ENCODE results near the gene FOXK2. TPM values are rescaled to one million over a fixed set of nuclear protein-coding genes. Genes with fewer than 3 reads are reported as not detected.
A peak's percentile ranks its signal among the peaks of the same experiment; 100 is the strongest.

FOXK2 gene
- total and polyA plus RNA-seq, 7 experiments from 2014 or later, result 4.2 to 67.1 (median 42.3) TPM

GRCh38 chr17:82636626-82637598, 117.4 kb downstream of the FOXK2 start:
- peaks cover 12 to 37% (median 24%) of the 10 kb centered on the region in 5 donors for H3K36me3 Mint-ChIP-seq
- Histone ChIP-seq H3K9me3 (ENCODE audit: control insufficient read depth in 2 of 3, low read length in 3 of 3) (no peaks in the 10 kb centered on the region), H3K27ac (ENCODE audit: low read depth, low read length) (no peak overlapping the region), H3K27me3 (ENCODE audit: control insufficient read depth in 2 of 2, insufficient read depth in 2 of 2, low read length in 2 of 2) (no peaks in the 10 kb centered on the region), H3K4me3 (ENCODE audit: low read length) (no peak overlapping the region), H3K4me1 (ENCODE audit: control insufficient read depth in 2 of 2, insufficient read depth in 2 of 2, low read length in 2 of 2) (peaks cover 0 to 4% of the 10 kb centered on the region in 2 donors), H3K36me3 (ENCODE audit: control insufficient read depth in 2 of 3, insufficient read depth in 3 of 3, low read length in 3 of 3) (peaks cover 0 to 57% (median under 1%) of the 10 kb centered on the region in 3 experiments)
- no peak for DNase-seq
- intact Hi-C loops (cut with micrococcal nuclease), result no loop called here
- H3K4me1 Mint-ChIP-seq, result peaks cover 25 to 59% (median 48%) of the 10 kb centered on the region in 7 donors
- peak overlapping the region in 4 of 10 donors; percentile 2 to 48 (median 26) for H3K4me3 Mint-ChIP-seq
- ATAC-seq, result no peak
- ChIA-PET CTCF (no interaction called here), POLR2A (no interaction called here)
- H3K27me3 Mint-ChIP-seq, result no peaks in the 10 kb centered on the region
- peaks cover 0 to 11% (median 0%) of the 10 kb centered on the region in 11 donors for H3K9me3 Mint-ChIP-seq
- peak overlapping the region in 5 of 9 donors; percentile 10 to 89 (median 54) for H3K27ac Mint-ChIP-seq

GRCh38 chr17:82638183-82638773, 118.7 kb downstream of the FOXK2 start:
- H3K27ac ChIP-seq (ENCODE audit: low read depth, low read length), result no peak overlapping the region

GRCh38 chr17:82639628-82640027, 120.1 kb downstream of the FOXK2 start:
- Mint-ChIP-seq H3K36me3 (peaks cover 12 to 51% (median 36%) of the 10 kb centered on the region in 5 donors), H3K27ac (no peak overlapping the region), H3K9me3 (peaks cover 0 to 11% (median 0%) of the 10 kb centered on the region in 11 donors), H3K27me3 (no peaks in the 10 kb centered on the region), H3K4me3 (peak overlapping the region in 2 of 10 donors; percentile 25 to 45), H3K4me1 (peaks cover 23 to 63% (median 35%) of the 10 kb centered on the region in 7 donors)
- Histone ChIP-seq H3K9me3 (ENCODE audit: control insufficient read depth in 2 of 3, low read length in 3 of 3) (no peaks in the 10 kb centered on the region), H3K4me1 (ENCODE audit: control insufficient read depth in 2 of 2, insufficient read depth in 2 of 2, low read length in 2 of 2) (peaks cover 0 to 4% of the 10 kb centered on the region in 2 donors), H3K27me3 (ENCODE audit: control insufficient read depth in 2 of 2, insufficient read depth in 2 of 2, low read length in 2 of 2) (no peaks in the 10 kb centered on the region), H3K4me3 (ENCODE audit: low read length) (no peak overlapping the region), H3K36me3 (ENCODE audit: control insufficient read depth in 2 of 3, insufficient read depth in 3 of 3, low read length in 3 of 3) (peaks cover 0 to 69% (median 16%) of the 10 kb centered on the region in 3 experiments), H3K27ac (ENCODE audit: low read depth, low read length) (no peak overlapping the region)
- peak; percentile 14 for ATAC-seq
- intact Hi-C loops (cut with micrococcal nuclease), result loop anchor here in 1 of 2 donors (10.0 kb wide), 1 partner anchor 145 kb away; no protein-coding TSS in a partner anchor
- no peak for DNase-seq
- ChIA-PET POLR2A (interaction anchor here (0.7 kb wide), 1 partner anchor 225 kb away, joined by 5 read pairs; no protein-coding TSS in a partner anchor), CTCF (no interaction called here)

More at GRCh38 chr17:82638183-82638773, 118.7 kb downstream of the FOXK2 start:
- Histone ChIP-seq H3K27me3 (ENCODE audit: control insufficient read depth in 2 of 2, insufficient read depth in 2 of 2, low read length in 2 of 2) (no peaks in the 10 kb centered on the region), H3K4me1 (ENCODE audit: control insufficient read depth in 2 of 2, insufficient read depth in 2 of 2, low read length in 2 of 2) (peaks cover 0 to 4% of the 10 kb centered on the region in 2 donors), H3K36me3 (ENCODE audit: control insufficient read depth in 2 of 3, insufficient read depth in 3 of 3, low read length in 3 of 3) (peaks cover 0 to 65% (median 11%) of the 10 kb centered on the region in 3 experiments), H3K9me3 (ENCODE audit: control insufficient read depth in 2 of 3, low read length in 3 of 3) (no peaks in the 10 kb centered on the region), H3K4me3 (ENCODE audit: low read length) (no peak overlapping the region)
- Mint-ChIP-seq H3K27me3 (no peaks in the 10 kb centered on the region), H3K4me1 (peaks cover 25 to 58% (median 40%) of the 10 kb centered on the region in 7 donors), H3K4me3 (no peak overlapping the region), H3K9me3 (peaks cover 0 to 11% (median 0%) of the 10 kb centered on the region in 11 donors), H3K27ac (no peak overlapping the region), H3K36me3 (peaks cover 12 to 45% (median 30%) of the 10 kb centered on the region in 5 donors)
- ChIA-PET CTCF (no interaction called here), POLR2A (no interaction called here)
- intact Hi-C loops (cut with micrococcal nuclease), result no loop called here
- DNase-seq (no peak), ATAC-seq (no peak)

- DNase-seq (no peak), ATAC-seq (no peak)
- Histone ChIP-seq H3K27ac (ENCODE audit: low read depth, low read length) (no peak overlapping the region), H3K36me3 (ENCODE audit: control insufficient read depth in 2 of 3, insufficient read depth in 3 of 3, low read length in 3 of 3) (peaks cover 0 to 66% (median 16%) of the 10 kb centered on the region in 3 experiments), H3K4me1 (ENCODE audit: control insufficient read depth in 2 of 2, insufficient read depth in 2 of 2, low read length in 2 of 2) (peaks cover 0 to 4% of the 10 kb centered on the region in 2 donors), H3K27me3 (ENCODE audit: control insufficient read depth in 2 of 2, insufficient read depth in 2 of 2, low read length in 2 of 2) (no peaks in the 10 kb centered on the region), H3K9me3 (ENCODE audit: control insufficient read depth in 2 of 3, low read length in 3 of 3) (no peaks in the 10 kb centered on the region), H3K4me3 (ENCODE audit: low read length) (no peak overlapping the region)
- peak overlapping the region in 1 of 10 donors; percentile 25 for H3K4me3 Mint-ChIP-seq
- H3K27ac Mint-ChIP-seq, result no peak overlapping the region
- H3K27me3 Mint-ChIP-seq, result no peaks in the 10 kb centered on the region
- ChIA-PET POLR2A (interaction anchor here (0.7 kb wide), 1 partner anchor 225 kb away, joined by 5 read pairs; no protein-coding TSS in a partner anchor), CTCF (no interaction called here)
- peaks cover 0 to 11% (median 0%) of the 10 kb centered on the region in 11 donors for H3K9me3 Mint-ChIP-seq
- H3K4me1 Mint-ChIP-seq, result peaks cover 23 to 63% (median 33%) of the 10 kb centered on the region in 7 donors
- peaks cover 12 to 51% (median 36%) of the 10 kb centered on the region in 5 donors for H3K36me3 Mint-ChIP-seq
- intact Hi-C loops (cut with micrococcal nuclease), result loop anchor here in 1 of 2 donors (10.0 kb wide), 1 partner anchor 145 kb away; no protein-coding TSS in a partner anchor
These were observed 120.5 kb downstream of the FOXK2 start for GRCh38 chr17:82640036-82640435.

- CTCF ChIA-PET, result no interaction called here
- H3K4me3 Mint-ChIP-seq, result no peak overlapping the region
- no peak overlapping the region for H3K27ac ChIP-seq (ENCODE audit: low read depth, low read length)
- peaks cover 34 to 70% (median 42%) of the 10 kb centered on the region in 7 donors for H3K4me1 Mint-ChIP-seq
- no peak overlapping the region for H3K4me3 ChIP-seq (ENCODE audit: low read length)
- H3K4me1 ChIP-seq (ENCODE audit: control insufficient read depth in 2 of 2, insufficient read depth in 2 of 2, low read length in 2 of 2), result peaks cover 11 to 18% of the 10 kb centered on the region in 2 donors
- no peaks in the 10 kb centered on the region for H3K9me3 ChIP-seq (ENCODE audit: control insufficient read depth in 2 of 3, low read length in 3 of 3)
- peaks cover 0 to 6% (median 0%) of the 10 kb centered on the region in 11 donors for H3K9me3 Mint-ChIP-seq
- no peak for ATAC-seq
- H3K36me3 Mint-ChIP-seq, result peaks cover 6 to 40% (median 26%) of the 10 kb centered on the region in 5 donors
- POLR2A ChIA-PET, result interaction anchor here (0.6 kb wide), 1 partner anchor 16 kb away, joined by 3 read pairs; no protein-coding TSS in a partner anchor
- H3K27me3 ChIP-seq (ENCODE audit: control insufficient read depth in 2 of 2, insufficient read depth in 2 of 2, low read length in 2 of 2), result no peaks in the 10 kb centered on the region
- no peak overlapping the region for H3K27ac Mint-ChIP-seq
- H3K27me3 Mint-ChIP-seq, result no peaks in the 10 kb centered on the region
- DNase-seq, result no peak
- intact Hi-C loops (cut with micrococcal nuclease), result loop anchor here in 1 of 2 donors (10.0 kb wide), 1 partner anchor 147 kb away; no protein-coding TSS in a partner anchor
- peaks cover 0 to 62% (median 16%) of the 10 kb centered on the region in 3 experiments for H3K36me3 ChIP-seq (ENCODE audit: control insufficient read depth in 2 of 3, insufficient read depth in 3 of 3, low read length in 3 of 3)
These were observed 122.5 kb downstream of the FOXK2 start for GRCh38 chr17:82642022-82642421.

- ATAC-seq (no peak), DNase-seq (no peak)
- intact Hi-C loops (cut with micrococcal nuclease), result loop anchor here in 1 of 2 donors (10.0 kb wide), 1 partner anchor 149 kb away; no protein-coding TSS in a partner anchor
- H3K4me1 Mint-ChIP-seq, result peaks cover 27 to 59% (median 39%) of the 10 kb centered on the region in 7 donors
- peaks cover 0 to 30% (median 18%) of the 10 kb centered on the region in 5 donors for H3K36me3 Mint-ChIP-seq
- H3K27ac ChIP-seq (ENCODE audit: low read depth, low read length), result no peak overlapping the region
- peaks cover 0 to 1% (median 0%) of the 10 kb centered on the region in 11 donors for H3K9me3 Mint-ChIP-seq
- H3K27me3 Mint-ChIP-seq, result no peaks in the 10 kb centered on the region
- no peaks in the 10 kb centered on the region for H3K9me3 ChIP-seq (ENCODE audit: control insufficient read depth in 2 of 3, low read length in 3 of 3)
- H3K4me3 Mint-ChIP-seq, result peak overlapping the region in 1 of 10 donors; percentile 34
- no peak overlapping the region for H3K27ac Mint-ChIP-seq
- peaks cover 11 to 25% of the 10 kb centered on the region in 2 donors for H3K4me1 ChIP-seq (ENCODE audit: control insufficient read depth in 2 of 2, insufficient read depth in 2 of 2, low read length in 2 of 2)
- no peak overlapping the region for H3K4me3 ChIP-seq (ENCODE audit: low read length)
- ChIA-PET CTCF (no interaction called here), POLR2A (no interaction called here)
- peaks cover 0 to 60% (median 16%) of the 10 kb centered on the region in 3 experiments for H3K36me3 ChIP-seq (ENCODE audit: control insufficient read depth in 2 of 3, insufficient read depth in 3 of 3, low read length in 3 of 3)
- no peaks in the 10 kb centered on the region for H3K27me3 ChIP-seq (ENCODE audit: control insufficient read depth in 2 of 2, insufficient read depth in 2 of 2, low read length in 2 of 2)
These were observed 124.6 kb downstream of the FOXK2 start for GRCh38 chr17:82644148-82644547.
